Astrocyte of the spinal cord (primary cell): ENCODE results near the gene ARL8B.

Source experiments
- DNase-seq: peaks from one replicate; pipeline ENCODE4 v3.0.0; 2011; ENCODE audit warnings: low read depth, low spot score
- H3K4me3 ChIP-seq: 2 replicates; pipeline ENCODE4 v1.5.1; 2011; ENCODE audit warnings: low read depth, mild to moderate bottlenecking, low read length, moderate library complexity
- CTCF ChIP-seq: IDR thresholded peaks from 2 replicates; pipeline ENCODE4 v1.5.1; 2012; ENCODE audit warnings: low read depth, mild to moderate bottlenecking, low read length, inconsistent platforms
- in situ Hi-C: cut with HindIII; loops from 2 replicates; pipeline ENCODE4 v1.10.0; 2017; ENCODE audit warnings: low sequenced_read_pairs

Gene ARL8B

DNA sequence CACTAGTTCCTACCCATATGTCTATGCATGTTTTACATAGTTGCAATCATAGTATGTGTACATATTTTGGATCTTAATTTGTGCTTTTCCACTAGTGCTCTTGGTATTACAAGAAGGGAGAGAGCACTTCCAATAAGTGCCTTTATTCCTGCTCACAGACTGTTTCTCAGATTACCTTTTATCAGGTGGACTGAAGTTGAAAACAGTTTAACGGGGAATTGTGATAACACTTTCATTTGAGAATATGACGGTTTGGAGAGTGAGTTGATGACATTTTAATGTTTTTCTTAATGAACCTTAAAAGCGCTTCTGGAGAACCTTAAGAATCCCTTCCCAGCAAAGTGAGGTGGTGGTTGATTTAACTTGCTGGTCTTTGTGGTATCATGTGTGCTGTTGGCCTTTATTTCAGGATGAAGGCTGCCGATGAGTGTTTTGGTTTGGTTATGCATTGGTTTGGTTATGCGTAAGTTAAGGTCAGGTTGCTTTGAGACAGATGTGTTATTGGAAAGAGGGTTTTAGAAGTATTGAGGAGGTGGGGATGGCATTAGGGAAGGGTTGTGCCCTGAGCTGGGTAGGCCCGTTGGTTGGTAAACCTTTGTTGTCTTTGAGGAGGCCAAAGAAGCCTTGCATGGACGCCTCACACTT lies 68.2 kb downstream of the ARL8B start:
- in situ Hi-C loops = no loop called here
- no peak for DNase-seq
- H3K4me3 ChIP-seq = no peak overlapping the region
- TF ChIP-seq CTCF = no peak

DNA sequence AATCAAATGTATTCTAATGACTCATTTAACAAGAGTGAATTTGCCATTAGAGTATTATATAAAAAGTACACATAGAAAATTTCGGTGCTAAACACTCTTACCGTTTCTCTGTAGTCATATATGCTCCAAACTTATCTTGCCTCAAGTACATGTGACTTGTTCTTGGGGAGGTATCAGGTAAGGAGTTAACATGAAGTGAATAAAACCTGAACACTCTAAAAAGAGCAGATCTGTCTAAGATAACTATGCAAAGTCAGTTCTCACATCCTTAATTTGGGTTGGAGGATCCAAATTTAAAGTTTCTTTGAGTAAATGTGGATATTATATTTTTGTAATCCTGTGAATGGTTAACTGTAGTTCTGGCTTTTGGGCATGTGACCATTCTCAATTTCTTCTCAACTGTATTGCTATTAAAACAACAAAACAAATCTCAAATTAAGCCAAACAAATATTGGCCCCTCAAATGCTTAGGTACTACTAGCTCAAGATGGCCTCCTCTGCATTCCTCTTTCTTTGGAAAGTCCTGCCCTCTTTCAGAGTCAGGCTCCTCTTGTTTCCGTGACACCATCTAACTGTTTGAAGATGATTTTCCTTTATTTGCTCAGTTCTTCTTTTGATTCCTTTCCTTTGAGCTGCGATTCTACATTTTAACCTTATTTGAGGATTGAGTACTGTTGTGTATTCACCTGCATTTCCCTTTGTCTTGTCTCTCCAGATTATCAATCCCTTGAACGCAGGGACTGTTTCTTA lies 69.6 kb downstream of the ARL8B start:
- in situ Hi-C loops = no loop called here
- TF ChIP-seq CTCF = no peak
- no peak overlapping the region for H3K4me3 ChIP-seq
- no peak for DNase-seq

GRCh38 chr3:5192571-5193365 lies 70.7 kb downstream of the ARL8B start:
- DNase-seq = no peak
- no peak overlapping the region for H3K4me3 ChIP-seq
- in situ Hi-C loops = no loop called here
- TF ChIP-seq CTCF = no peak

DNA sequence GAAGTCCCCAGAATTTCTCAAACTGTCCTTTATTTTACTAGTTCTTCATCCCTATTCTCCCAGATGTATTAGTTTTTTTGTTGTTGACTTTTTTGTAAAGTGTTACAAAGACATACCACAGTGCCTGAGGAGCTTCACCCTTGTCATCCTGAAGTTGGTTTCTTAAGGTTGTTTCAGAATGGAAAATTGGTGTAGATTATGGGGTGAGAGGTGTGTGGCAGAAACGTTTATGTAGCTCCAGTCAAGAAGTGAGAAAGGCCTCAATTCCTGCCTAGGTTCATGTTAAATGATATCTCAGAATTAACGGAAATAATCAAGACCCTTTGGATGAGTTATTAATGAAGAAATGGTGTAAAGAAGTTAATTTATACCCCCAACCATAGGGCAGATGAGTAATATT lies 72.2 kb downstream of the ARL8B start:
- no peak for DNase-seq
- in situ Hi-C loops = no loop called here

GRCh38 chr3:5194801-5195509 lies 72.9 kb downstream of the ARL8B start:
- H3K4me3 ChIP-seq = no peak overlapping the region
- no peak for TF ChIP-seq CTCF
- in situ Hi-C loops = no loop called here

More for the DNA sequence above, 72.2 kb downstream of the ARL8B start:
- H3K4me3 ChIP-seq = no peak overlapping the region
- TF ChIP-seq CTCF = no peak

GRCh38 chr3:5195605-5196004 lies 73.5 kb downstream of the ARL8B start:
- TF ChIP-seq CTCF = no peak
- no peak for DNase-seq
- H3K4me3 ChIP-seq = no peak overlapping the region
- in situ Hi-C loops = no loop called here

More at GRCh38 chr3:5194801-5195509, 72.9 kb downstream of the ARL8B start:
- DNase-seq = peak; percentile 70
